HepG2 (cell line): ENCODE measurements around the gene PHRF1. TPM values are rescaled to one million over a fixed set of nuclear protein-coding genes. Genes with fewer than 3 reads are reported as not detected.

Source experiments
- AHR ChIP-seq: IDR thresholded peaks from 2 replicates; pipeline ENCODE4 v1.6.1; 2018; ENCODE audit warnings: missing genetic modification reagents, missing compliant biosample characterization
- ATF6 ChIP-seq: sonication (generic); formaldehyde crosslinking; conservative IDR thresholded peaks from 2 replicates; pipeline ENCODE4 v1.4.0; 2020; ENCODE audit warnings: missing genetic modification reagents
- CREB1 ChIP-seq, 2 experiments: fragments of 450-650 bp in 1 of 2; IDR thresholded peaks; 2 replicates each; pipeline ENCODE4 v1.6.1; 2016 to 2017; ENCODE audit warnings: control low read depth in 1 of 2, mild to moderate bottlenecking in 1 of 2, missing compliant biosample characterization in 1 of 2, missing genetic modification characterization in 1 of 2
- HBP1 ChIP-seq: IDR thresholded peaks from 2 replicates; pipeline ENCODE4 v1.6.1; 2016; ENCODE audit warnings: low read depth, control low read depth
- HES4 ChIP-seq: sonication (generic); formaldehyde crosslinking; IDR thresholded peaks from 2 replicates; pipeline ENCODE4 v1.9.0; 2021; ENCODE audit warnings: mild to moderate bottlenecking, missing genetic modification reagents, borderline replicate concordance
- IKZF4 ChIP-seq: sonication (generic); formaldehyde crosslinking; IDR thresholded peaks from 2 replicates; pipeline ENCODE4 v1.5.1; 2020; ENCODE audit warnings: borderline replicate concordance, mild to moderate bottlenecking, low read depth, missing genetic modification reagents; ENCODE audit errors: not compliant biosample characterization
- IRF9 ChIP-seq: sonication (generic); formaldehyde crosslinking; IDR thresholded peaks from 2 replicates; pipeline ENCODE4 v1.8.0; 2022; ENCODE audit warnings: missing genetic modification reagents, mild to moderate bottlenecking, borderline replicate concordance
- KLF15 ChIP-seq: sonication (generic); formaldehyde crosslinking; IDR thresholded peaks from 2 replicates; pipeline ENCODE4 v1.8.1; 2023; ENCODE audit warnings: borderline replicate concordance, mild to moderate bottlenecking, inconsistent platforms, missing genetic modification reagents, mixed read lengths
- MYPOP ChIP-seq: sonication (generic); formaldehyde crosslinking; IDR thresholded peaks from 2 replicates; pipeline ENCODE4 v1.8.1; 2023; ENCODE audit warnings: mild to moderate bottlenecking, moderate library complexity, missing genetic modification reagents
- PHB2 ChIP-seq: fragments of 450-650 bp; IDR thresholded peaks from 2 replicates; pipeline ENCODE4 v1.6.1; 2018; ENCODE audit not compliant: partially characterized antibody
- RNF219 ChIP-seq: sonication (generic); formaldehyde crosslinking; IDR thresholded peaks from 2 replicates; pipeline ENCODE4 v1.5.0; 2020; ENCODE audit warnings: mild to moderate bottlenecking, missing genetic modification reagents
- SAP130 ChIP-seq: IDR thresholded peaks from 2 replicates; pipeline ENCODE4 v1.6.1; 2016; ENCODE audit warnings: low read depth
- ZBTB38 ChIP-seq: sonication (generic); formaldehyde crosslinking; IDR thresholded peaks from 2 replicates; pipeline ENCODE4 v1.5.1; 2020; ENCODE audit warnings: mild to moderate bottlenecking, missing genetic modification reagents
- ZBTB39 ChIP-seq: sonication (generic); formaldehyde crosslinking; IDR thresholded peaks from 2 replicates; pipeline ENCODE4 v1.5.0; 2020; ENCODE audit warnings: missing genetic modification reagents
- ZNF207 ChIP-seq: fragments of 450-650 bp; IDR thresholded peaks from 2 replicates; pipeline ENCODE4 v1.6.1; 2016; ENCODE audit warnings: antibody characterized with exemption, borderline replicate concordance
- ZNF24 ChIP-seq: fragments of 450-650 bp; IDR thresholded peaks from 2 replicates; pipeline ENCODE4 v1.6.1; 2017; ENCODE audit warnings: antibody characterized with exemption, mild to moderate bottlenecking
- ZNF446 ChIP-seq: sonication (generic); formaldehyde crosslinking; IDR thresholded peaks from 2 replicates; pipeline ENCODE4 v1.5.0; 2020; ENCODE audit warnings: mild to moderate bottlenecking, missing genetic modification reagents
- ZNF510 ChIP-seq: sonication (generic); formaldehyde crosslinking; IDR thresholded peaks from 2 replicates; pipeline ENCODE4 v1.4.0; 2020; ENCODE audit warnings: low read depth, mild to moderate bottlenecking, missing genetic modification reagents
- polyA plus RNA-seq, 8 experiments: library from polyadenylated mRNA; depleted of rRNA in 3 of 8; stranded (reverse) in 7 of 8; unstranded in 1 of 8; fragments of >200 nt; fragmentation: Illumina TruSeq in 4 of 8; extraction: Trizol in 4 of 8; gene quantifications; 2 replicates each; pipeline versions ENCODE4 v1.2.1 to v1.2.3, GENCODE V29; 2011 to 2016; ENCODE audit warnings: low read depth in 4 of 8, missing spikeins in 1 of 8, mixed read lengths in 1 of 8; ENCODE audit not compliant: insufficient read depth in 1 of 8
- total RNA-seq, 5 experiments: library from RNA; depleted of rRNA; stranded (reverse); fragments of >200 nt; fragmentation: Illumina TruSeq; extraction: Trizol; gene quantifications; 2 replicates each; pipeline ENCODE4 v1.2.3, GENCODE V29; 2016; ENCODE audit warnings: low read depth in 1 of 5

Gene PHRF1
- total and polyA plus RNA-seq, 2 of the 13 experiments (the other 11 are each of a cell fraction or from before 2014, with no cell fraction given), result 8.2 to 16.7 TPM

- no peak for TF ChIP-seq KLF15
- no peak for TF ChIP-seq ZBTB39 (CRISPR knock-in tag)
- no peak for TF ChIP-seq ZNF207
- no peak for TF ChIP-seq ZNF510 (CRISPR knock-in tag)
- peak; percentile 44; the same call in 1 of the 2 replicates for TF ChIP-seq MYPOP (CRISPR knock-in tag)
- TF ChIP-seq RNF219 (CRISPR knock-in tag), result no peak
- no peak for TF ChIP-seq ATF6 (CRISPR knock-in tag)
- no peak for TF ChIP-seq HBP1 (CRISPR knock-in tag)
- peak; percentile 32; the same call in 1 of the 2 replicates for TF ChIP-seq SAP130 (CRISPR knock-in tag)
- no peak for TF ChIP-seq ZNF24
- 0 out of 2 replicates have a peak, but pooled peaks have one; percentile 54 for TF ChIP-seq AHR (CRISPR knock-in tag)
- TF ChIP-seq ZBTB38, result no peak
- TF ChIP-seq IKZF4 (CRISPR knock-in tag), result no peak
- TF ChIP-seq HES4 (CRISPR knock-in tag), result 0 out of 2 replicates have a peak, but pooled peaks have one; percentile 55
- TF ChIP-seq CREB1 (IDR thresholded peaks at IDR 0.05), result no peak
- TF ChIP-seq CREB1 (CRISPR knock-in tag; IDR thresholded peaks at IDR 0.05), result no peak
- TF ChIP-seq ZNF446 (CRISPR knock-in tag), result no peak
- TF ChIP-seq IRF9 (CRISPR knock-in tag), result no peak
- TF ChIP-seq PHB2, result no peak
These were observed 37.7 kb upstream of the PHRF1 start (continued) for GRCh38 chr11:538431-539051.
